DND-41 (cell line): ENCODE data around the gene RHD.
A peak's percentile ranks its signal among the peaks of the same experiment; 100 is the strongest.
"Not testable (repeated sequence)": the region's sequence is repeated elsewhere in the genome, so short reads cannot be mapped to it uniquely, and the experiment has no call there.

Source experiments
- ATAC-seq: fragments of 200-7000 bp; cut with Tn5 transposase; 3 replicates; pipeline ENCODE4 v1.9.1; 2021; ENCODE audit warnings: low read depth; ENCODE audit not compliant: insufficient read depth
- DNase-seq: peaks from one replicate; pipeline ENCODE4 v3.0.0-alpha.2; 2020
- H2AFZ ChIP-seq: 2 replicates; pipeline ENCODE4 v1.6.0; 2012; ENCODE audit warnings: low read depth, low read length
- H3K27ac ChIP-seq: 2 replicates; pipeline ENCODE4 v1.5.1; 2012; ENCODE audit warnings: low read length, inconsistent platforms
- H3K27me3 ChIP-seq: fragments of 200-600 bp; sonication (generic); 2 replicates; pipeline ENCODE4 v1.6.0; 2012; ENCODE audit warnings: low read length, mild to moderate bottlenecking, inconsistent platforms; ENCODE audit not compliant: insufficient read depth, poor library complexity
- H3K36me3 ChIP-seq: 2 replicates; pipeline ENCODE4 v1.5.1; 2012; ENCODE audit warnings: low read length, inconsistent platforms; ENCODE audit not compliant: insufficient read depth
- H3K4me1 ChIP-seq: 2 replicates; pipeline ENCODE4 v1.5.1; 2012; ENCODE audit warnings: mild to moderate bottlenecking, low read length; ENCODE audit not compliant: insufficient read depth
- H3K4me2 ChIP-seq: 2 replicates; pipeline ENCODE4 v1.6.0; 2012; ENCODE audit warnings: mild to moderate bottlenecking, moderate library complexity, low read length, inconsistent platforms; ENCODE audit not compliant: insufficient read depth
- H3K4me3 ChIP-seq, 2 experiments: fragments of 200-600 bp in 1 of 2; shearing (Covaris generic) in 1 of 2; 2 replicates each; pipeline ENCODE4 v1.5.1; 2012 to 2016; ENCODE audit warnings: inconsistent platforms in 2 of 2, low read length in 2 of 2, mild to moderate bottlenecking in 2 of 2, low read depth in 1 of 2, moderate library complexity in 1 of 2
- H3K79me2 ChIP-seq: 2 replicates; pipeline ENCODE4 v1.6.0; 2012; ENCODE audit warnings: low read length, inconsistent platforms; ENCODE audit not compliant: insufficient read depth
- H3K9ac ChIP-seq: 2 replicates; pipeline ENCODE4 v1.6.0; 2012; ENCODE audit warnings: low read depth, mild to moderate bottlenecking, inconsistent platforms, low read length, moderate library complexity
- H3K9me3 ChIP-seq: 2 replicates; pipeline ENCODE4 v1.5.1; 2012; ENCODE audit warnings: low read length, moderate library complexity, mild to moderate bottlenecking, inconsistent platforms; ENCODE audit not compliant: insufficient read depth, severe bottlenecking
- H4K20me1 ChIP-seq: 2 replicates; pipeline ENCODE4 v1.6.0; 2012; ENCODE audit warnings: low read length; ENCODE audit not compliant: insufficient read depth
- CTCF ChIP-seq: IDR thresholded peaks from 2 replicates; pipeline ENCODE4 v1.5.1; 2012; ENCODE audit warnings: borderline replicate concordance, low read length, moderate library complexity, mild to moderate bottlenecking; ENCODE audit not compliant: poor library complexity, severe bottlenecking; ENCODE audit errors: extremely low read depth
- EZH2 ChIP-seq: IDR thresholded peaks from 3 replicates; pipeline ENCODE4 v1.6.1; 2012; ENCODE audit warnings: borderline replicate concordance, low read depth, mild to moderate bottlenecking, moderate library complexity, low read length, inconsistent platforms; ENCODE audit not compliant: severe bottlenecking

Gene RHD

GRCh38 chr1:25256578-25256965, 15.7 kb upstream of the RHD start:
- DNase-seq (no peak), ATAC-seq (no peak)
- Histone ChIP-seq H3K27me3 (no peaks in the 10 kb centered on the region), H3K9ac (no peak overlapping the region), H3K4me2 (no peak overlapping the region), H3K79me2 (no peaks in the 10 kb centered on the region; the same call in 1 of the 2 replicates), H3K36me3 (no peaks in the 10 kb centered on the region), H4K20me1 (no peaks in the 10 kb centered on the region; the same call in 1 of the 2 replicates), H3K27ac (no peak overlapping the region), H2AFZ (no peak overlapping the region), H3K9me3 (no peaks in the 10 kb centered on the region), H3K4me3 (no peak overlapping the region), H3K4me1 (no peaks in the 10 kb centered on the region)
- TF ChIP-seq CTCF, result no peak
- TF ChIP-seq EZH2, result no peak

GRCh38 chr1:25257196-25257595, 15.1 kb upstream of the RHD start:
- no peak overlapping the region for H3K4me2 ChIP-seq
- no peak overlapping the region for H3K9ac ChIP-seq
- no peaks in the 10 kb centered on the region for H3K27me3 ChIP-seq
- TF ChIP-seq CTCF (no peak), EZH2 (no peak)
- DNase-seq (no peak), ATAC-seq (no peak)
- no peaks in the 10 kb centered on the region for H3K36me3 ChIP-seq
- H3K4me1 ChIP-seq, result no peaks in the 10 kb centered on the region
- no peak overlapping the region for H3K4me3 ChIP-seq
- H3K27ac ChIP-seq, result no peak overlapping the region
- H4K20me1 ChIP-seq, result no peaks in the 10 kb centered on the region; the same call in 1 of the 2 replicates
- H3K79me2 ChIP-seq, result no peaks in the 10 kb centered on the region; the same call in 1 of the 2 replicates
- H3K9me3 ChIP-seq, result no peaks in the 10 kb centered on the region
- no peak overlapping the region for H2AFZ ChIP-seq

- H3K4me1 ChIP-seq, H3K36me3 ChIP-seq, H3K4me2 ChIP-seq, H3K27ac ChIP-seq, H2AFZ ChIP-seq, H3K9me3 ChIP-seq, H3K27me3 ChIP-seq, DNase-seq, H3K4me3 ChIP-seq, H3K79me2 ChIP-seq, H4K20me1 ChIP-seq, H3K9ac ChIP-seq: not testable (repeated sequence)
- TF ChIP-seq CTCF, result peak; percentile 19
- peak; percentile 29; the same call in 1 of the 3 replicates for ATAC-seq
Observed at GRCh38 chr1:25259813-25260212, 12.5 kb upstream of the RHD start.

GRCh38 chr1:25260336-25260735, 12.0 kb upstream of the RHD start:
- not testable (repeated sequence) for H3K4me3 ChIP-seq, DNase-seq, H2AFZ ChIP-seq, H3K79me2 ChIP-seq, H3K27me3 ChIP-seq, H4K20me1 ChIP-seq, H3K9me3 ChIP-seq, H3K36me3 ChIP-seq, H3K27ac ChIP-seq, H3K4me1 ChIP-seq, H3K4me2 ChIP-seq, ATAC-seq, H3K9ac ChIP-seq
